NCI-H2029 (cell line): ENCODE measurements around the gene KRT17.
A peak's percentile ranks its signal among the peaks of the same experiment; 100 is the strongest.

Source experiments
- DNase-seq: peaks from one replicate; lab custom pipeline; 2025; lab: John Stamatoyannopoulos, UW

Gene KRT17

DNA sequence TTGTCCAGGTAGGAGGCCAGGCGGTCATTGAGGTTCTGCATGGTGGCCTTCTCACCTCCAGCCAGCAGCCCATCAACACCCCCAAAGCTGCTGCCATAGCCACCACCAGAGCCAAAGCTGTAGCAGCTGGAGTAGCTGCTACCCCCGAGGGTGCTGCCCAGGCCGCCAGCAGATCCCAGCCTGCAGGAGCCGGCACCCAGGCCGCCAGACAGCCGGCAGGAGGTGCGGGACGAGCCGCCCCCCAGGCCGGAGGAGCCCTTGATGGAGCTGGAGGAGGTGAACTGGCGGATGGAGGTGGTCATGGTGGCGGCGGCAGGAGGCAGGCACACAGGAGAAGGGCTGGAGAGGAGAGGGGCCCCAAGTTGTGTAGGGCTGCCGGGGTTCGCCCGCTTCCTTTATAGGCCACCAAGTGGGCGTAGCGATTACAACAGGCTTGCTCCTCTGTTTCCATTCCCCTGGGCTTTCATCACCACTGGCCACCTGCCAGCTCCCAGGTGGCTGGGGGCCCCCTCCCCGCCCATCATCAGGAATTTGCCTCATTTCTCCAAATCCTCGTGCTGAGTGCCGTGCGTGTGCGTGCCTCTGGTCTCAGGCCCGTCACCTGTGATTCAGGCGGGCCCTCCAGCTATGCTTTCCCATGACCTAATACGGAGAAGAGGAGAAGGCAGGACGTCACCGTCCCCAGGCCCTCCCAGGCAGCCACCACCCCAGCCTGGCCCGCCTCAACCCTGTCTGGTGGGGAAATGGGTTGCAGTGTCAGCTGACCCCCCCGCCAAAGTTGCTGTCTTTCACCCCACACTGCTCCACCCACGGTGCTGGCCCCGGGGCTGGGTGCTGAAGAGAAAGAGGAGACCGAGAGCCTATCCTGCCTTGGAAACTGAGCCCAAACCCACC lies at the start of gene KRT17:
TSS of gene KRT17 (minus strand) at position 368 of the 894 bp plus-strand sequence. CDS start at position 302, 66 bp downstream.
- no peak for DNase-seq

GRCh38 chr17:41672153-41672552 lies 47.8 kb upstream of the KRT17 start:
- no peak for DNase-seq

DNA sequence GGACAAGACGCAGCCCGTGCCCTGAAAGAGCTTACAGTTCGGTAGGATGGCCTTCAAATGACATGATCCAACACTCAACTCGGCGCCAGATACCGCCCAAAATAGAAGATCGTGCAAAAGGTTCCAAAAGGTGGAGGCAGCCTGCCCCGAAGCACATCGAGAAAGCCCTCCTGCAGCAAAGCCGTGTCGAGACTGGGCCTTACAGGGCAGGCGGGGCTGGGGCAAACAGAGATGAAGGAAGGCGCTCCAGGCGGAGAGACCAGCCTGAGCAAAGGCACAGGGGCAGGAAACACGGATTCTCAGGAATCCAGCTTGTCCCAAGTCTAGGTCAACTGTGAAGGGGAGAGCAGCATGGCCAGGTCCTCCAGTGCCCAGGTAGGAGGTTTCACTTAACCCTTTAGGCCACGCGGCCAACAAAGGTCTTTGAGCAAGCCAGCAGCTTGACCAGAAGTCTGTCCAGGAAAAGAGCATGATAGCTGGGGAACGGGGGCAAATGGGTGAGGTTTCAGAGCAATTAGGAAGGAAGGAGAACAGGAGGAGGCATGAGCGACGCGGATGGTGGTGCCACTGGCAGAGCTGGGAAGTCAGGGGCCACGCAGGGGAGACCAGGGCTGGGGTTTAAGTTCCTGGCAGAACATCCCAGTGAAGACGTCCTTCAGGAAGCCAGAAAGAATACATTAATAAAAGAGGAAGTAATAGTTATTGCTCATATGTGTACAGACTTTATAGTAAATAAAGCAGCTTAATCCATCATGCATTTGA lies 43.1 kb upstream of the KRT17 start:
- DNase-seq, result no peak

GRCh38 chr17:41666708-41667279 lies 42.4 kb upstream of the KRT17 start:
- peak; percentile 73 for DNase-seq

- peak; percentile 42 for DNase-seq
Measured at GRCh38 chr17:41666237-41666641, 41.9 kb upstream of the KRT17 start.

- peak; percentile 89 for DNase-seq
Measured at GRCh38 chr17:41665566-41666236, 41.3 kb upstream of the KRT17 start.

GRCh38 chr17:41664587-41665565 lies 40.5 kb upstream of the KRT17 start:
- DNase-seq, result no peak

DNA sequence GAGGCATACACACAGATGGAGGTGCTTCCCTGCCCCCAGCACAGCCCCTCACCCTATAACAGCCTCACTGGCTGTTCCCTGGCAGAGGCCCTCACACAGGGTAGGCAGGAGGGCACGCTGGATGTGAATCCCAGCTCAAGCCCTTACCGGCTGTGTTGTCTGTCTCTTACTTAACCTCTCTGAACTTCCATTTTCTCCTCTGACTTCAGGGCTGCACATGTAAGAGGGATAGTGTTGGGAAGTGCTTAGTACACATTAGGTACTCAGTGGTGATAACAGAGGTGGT lies 39.7 kb upstream of the KRT17 start:
- no peak for DNase-seq

- no peak for DNase-seq
Measured at GRCh38 chr17:41663451-41664171, 39.2 kb upstream of the KRT17 start.

DNA sequence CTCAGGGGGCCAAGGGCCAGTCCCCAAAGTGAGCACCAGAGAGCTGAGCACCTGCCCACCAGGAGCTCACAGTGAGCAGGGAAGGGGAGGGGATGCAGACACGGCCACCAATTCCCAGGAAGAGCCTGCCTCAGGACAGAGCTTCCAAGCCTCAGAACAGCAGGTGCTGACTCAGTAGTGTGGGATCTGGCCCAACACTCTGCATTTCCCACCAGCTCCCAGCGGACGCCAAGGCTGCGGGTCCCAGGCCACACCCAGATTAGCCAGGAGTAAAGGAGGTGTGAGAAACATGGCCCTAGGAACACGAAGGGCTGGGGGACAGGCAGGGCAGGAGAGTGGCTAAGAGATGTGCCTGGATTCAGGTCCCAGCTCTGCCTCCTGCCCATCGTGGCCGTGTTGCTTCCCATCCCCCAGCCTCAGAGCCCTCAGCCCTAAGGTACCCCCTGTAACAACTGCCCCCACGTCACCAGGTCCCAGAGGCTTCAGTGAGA lies 35.9 kb upstream of the KRT17 start:
- DNase-seq, result no peak

GRCh38 chr17:41659427-41660212 lies 35.2 kb upstream of the KRT17 start:
- DNase-seq, result no peak

- DNase-seq, result no peak
Measured at GRCh38 chr17:41658846-41659245, 34.5 kb upstream of the KRT17 start.

GRCh38 chr17:41657936-41658335 lies 33.6 kb upstream of the KRT17 start:
- no peak for DNase-seq

GRCh38 chr17:41657176-41657754 lies 32.9 kb upstream of the KRT17 start:
- DNase-seq, result no peak

DNA sequence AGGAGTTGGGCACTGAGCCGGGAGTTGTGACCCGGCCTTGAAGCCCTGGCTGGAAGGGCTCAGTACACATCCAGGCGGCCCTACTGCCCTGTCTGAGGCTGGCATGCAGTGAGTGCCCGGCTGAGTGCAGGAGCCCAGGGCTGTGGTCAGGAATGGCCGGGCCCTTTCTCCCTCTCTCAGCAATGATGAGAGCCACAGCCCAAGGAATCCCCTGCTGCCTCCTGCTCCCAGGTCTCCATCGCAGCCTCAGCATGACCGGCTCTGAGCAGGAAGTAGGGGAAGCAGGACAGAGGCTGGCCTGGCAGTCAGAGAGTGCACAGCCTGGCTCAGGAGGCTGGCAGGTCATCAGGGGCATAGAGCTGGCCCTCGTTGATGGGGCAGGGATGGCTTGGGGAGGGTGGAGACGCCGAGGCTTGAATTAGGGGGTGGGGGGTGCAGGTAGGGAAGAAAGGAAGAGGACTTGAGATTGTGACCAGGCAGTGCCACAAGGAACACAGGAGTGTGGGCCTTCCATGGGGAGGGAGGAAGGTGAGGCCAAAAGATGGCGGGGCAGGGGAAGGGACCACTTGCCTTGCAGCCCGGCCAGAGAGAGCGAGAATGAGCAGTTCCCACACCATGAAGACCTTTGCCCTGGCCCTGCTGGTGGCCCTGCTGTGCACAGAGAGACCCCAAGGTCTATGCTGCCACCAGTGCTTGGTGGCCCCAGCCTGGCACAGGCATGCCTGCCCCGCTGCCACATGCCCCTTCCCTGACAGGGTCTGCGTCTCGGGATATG lies 32.1 kb upstream of the KRT17 start:
- DNase-seq, result no peak

GRCh38 chr17:41655611-41656111 lies 31.3 kb upstream of the KRT17 start:
- DNase-seq, result no peak

DNA sequence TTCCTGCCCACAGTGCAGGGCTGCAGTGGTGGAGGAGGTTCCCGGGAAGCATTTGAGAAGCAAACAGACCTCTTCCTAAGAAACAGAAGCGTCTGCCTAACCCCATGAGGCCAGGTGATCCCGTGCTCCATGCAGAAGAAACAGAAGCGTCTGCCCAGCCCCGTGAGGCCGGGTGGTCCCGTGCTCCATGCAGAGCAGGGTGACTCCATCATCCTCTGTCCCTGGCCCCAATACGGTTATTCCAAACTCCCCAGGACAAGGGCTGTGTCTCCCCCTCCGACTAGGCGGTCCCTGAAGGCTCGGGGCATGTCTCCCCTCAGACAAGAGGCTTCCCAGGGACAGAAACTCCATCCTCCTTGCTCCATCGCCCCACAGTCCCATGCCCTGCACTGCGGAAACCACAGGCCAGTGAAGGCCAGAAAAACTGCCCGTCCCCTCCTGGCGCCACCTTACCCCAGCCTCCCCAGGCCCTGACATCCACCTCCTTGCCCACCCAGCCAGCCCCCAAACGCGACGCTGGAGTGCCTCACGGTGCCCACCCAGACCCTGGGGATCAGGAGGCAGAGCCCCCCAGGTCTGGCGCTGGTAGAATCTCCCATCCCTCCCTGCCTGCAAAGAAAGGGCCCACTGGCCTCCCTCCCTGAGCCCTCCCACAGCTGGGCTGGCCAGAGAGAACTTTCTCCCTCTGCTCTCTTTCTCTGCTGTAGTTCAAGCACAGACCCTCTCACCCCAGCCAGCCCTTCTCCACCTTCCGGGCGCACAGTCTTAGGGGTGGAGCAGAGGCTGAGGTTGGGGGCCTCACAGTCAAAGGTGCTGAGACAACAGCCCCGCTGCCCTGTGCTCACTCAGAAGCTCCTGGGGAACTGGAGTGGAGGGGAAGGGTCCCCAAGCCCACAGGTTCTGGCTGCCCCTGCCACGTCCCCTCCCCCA lies 30.6 kb upstream of the KRT17 start:
- DNase-seq, result no peak
